ENCODE results near the gene SIK1. TPM values are rescaled to one million over a fixed set of nuclear protein-coding genes. Genes with fewer than 3 reads are reported as not detected.

Gene SIK1
- total RNA-seq, 1 donor from 2014 or later, result 34.1 TPM

DNA sequence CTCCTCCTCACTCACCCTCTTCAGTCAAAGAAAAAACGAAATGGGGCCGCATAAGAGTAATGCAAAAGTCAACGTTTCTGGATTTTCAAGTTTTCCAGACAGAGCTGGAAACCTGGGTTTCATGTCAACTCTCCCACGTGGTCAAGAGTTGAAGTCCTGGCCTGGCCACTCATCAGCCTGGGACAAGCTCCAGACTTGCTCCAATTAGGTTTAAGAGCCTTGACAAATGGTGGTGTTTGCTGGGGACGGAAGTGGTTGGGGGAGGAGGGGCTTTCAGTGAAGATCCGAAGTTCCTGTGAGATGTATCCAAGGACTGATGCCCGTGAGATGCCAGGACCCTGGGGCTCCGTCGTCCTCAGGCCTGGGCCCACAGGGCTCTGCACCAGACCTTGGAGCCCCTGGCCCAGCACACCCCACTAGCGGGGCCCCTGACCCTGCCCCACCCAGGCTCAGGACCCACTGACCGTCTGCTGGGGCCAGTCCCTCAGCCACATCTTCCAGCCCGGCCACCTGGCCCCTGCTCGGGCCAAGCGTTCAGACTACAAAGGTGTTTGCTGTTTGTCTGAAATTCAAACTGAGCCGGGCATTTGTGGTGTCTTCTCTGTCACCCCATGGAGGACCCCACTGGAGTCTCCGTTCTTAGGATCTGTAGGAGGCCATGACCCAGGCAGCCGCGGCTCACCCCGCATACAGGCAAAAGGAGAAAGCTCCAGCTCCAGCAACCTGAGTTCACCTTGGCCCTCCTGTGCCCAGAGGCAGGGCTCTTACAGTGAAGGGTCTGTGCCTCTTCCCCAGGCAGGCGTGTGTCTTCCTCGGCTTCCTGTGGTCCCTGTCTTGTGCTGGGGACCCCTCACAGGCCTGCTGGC, 53.3 kb downstream of the SIK1 start:
- Mint-ChIP-seq H3K4me3 (ENCODE audit: unreplicated experiment) (no peak overlapping the region), H3K27ac (ENCODE audit: unreplicated experiment) (no peak overlapping the region), H3K36me3 (ENCODE audit: unreplicated experiment) (no peaks in the 10 kb centered on the region), H3K27me3 (ENCODE audit: unreplicated experiment) (no peaks in the 10 kb centered on the region), H3K4me1 (ENCODE audit: unreplicated experiment) (no peaks in the 10 kb centered on the region), H3K9me3 (ENCODE audit: unreplicated experiment) (no peaks in the 10 kb centered on the region)
- TF ChIP-seq, protein P1, sequence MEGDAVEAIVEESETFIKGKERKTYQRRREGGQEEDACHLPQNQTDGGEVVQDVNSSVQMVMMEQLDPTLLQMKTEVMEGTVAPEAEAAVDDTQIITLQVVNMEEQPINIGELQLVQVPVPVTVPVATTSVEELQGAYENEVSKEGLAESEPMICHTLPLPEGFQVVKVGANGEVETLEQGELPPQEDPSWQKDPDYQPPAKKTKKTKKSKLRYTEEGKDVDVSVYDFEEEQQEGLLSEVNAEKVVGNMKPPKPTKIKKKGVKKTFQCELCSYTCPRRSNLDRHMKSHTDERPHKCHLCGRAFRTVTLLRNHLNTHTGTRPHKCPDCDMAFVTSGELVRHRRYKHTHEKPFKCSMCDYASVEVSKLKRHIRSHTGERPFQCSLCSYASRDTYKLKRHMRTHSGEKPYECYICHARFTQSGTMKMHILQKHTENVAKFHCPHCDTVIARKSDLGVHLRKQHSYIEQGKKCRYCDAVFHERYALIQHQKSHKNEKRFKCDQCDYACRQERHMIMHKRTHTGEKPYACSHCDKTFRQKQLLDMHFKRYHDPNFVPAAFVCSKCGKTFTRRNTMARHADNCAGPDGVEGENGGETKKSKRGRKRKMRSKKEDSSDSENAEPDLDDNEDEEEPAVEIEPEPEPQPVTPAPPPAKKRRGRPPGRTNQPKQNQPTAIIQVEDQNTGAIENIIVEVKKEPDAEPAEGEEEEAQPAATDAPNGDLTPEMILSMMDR (IDR thresholded peaks at IDR 0.05), result no peak
- no peak for DNase-seq (ENCODE audit: extremely low spot score, unreplicated experiment)

DNA sequence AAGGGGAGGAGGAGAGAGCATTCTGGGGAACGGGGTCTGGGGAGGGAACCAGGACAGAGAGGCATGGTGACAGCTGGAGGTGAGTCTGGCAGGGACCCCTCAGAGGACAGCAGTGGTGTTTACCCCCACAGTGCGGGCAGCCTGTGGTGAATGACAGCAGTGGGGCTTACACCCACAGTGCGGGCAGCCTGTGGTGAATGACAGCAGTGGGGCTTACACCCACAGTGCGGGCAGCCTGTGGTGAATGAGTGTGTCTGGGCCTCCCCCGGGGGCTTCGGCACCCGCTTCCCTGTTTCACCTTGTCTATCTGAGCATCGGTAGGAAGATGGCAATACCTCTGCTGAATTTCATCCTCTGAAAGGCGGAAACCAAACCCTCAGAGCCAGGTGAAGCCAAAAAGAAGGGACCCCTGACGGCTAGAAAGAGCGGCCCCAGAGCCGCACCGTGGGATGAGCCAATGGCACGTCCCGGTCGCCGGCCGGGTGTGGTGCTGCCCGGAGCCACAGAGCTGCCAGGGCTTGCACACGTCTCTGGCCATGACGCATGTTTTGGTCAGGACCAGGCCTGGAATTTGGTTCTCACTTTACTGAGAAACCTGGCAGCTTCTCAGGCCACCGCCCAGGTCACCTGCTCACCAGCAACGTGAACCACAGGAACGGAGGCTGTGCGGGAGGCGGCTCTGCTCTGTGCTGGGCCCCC, 54.1 kb downstream of the SIK1 start:
- DNase-seq (ENCODE audit: extremely low spot score, unreplicated experiment), result no peak
- H3K27ac Mint-ChIP-seq (ENCODE audit: unreplicated experiment), result no peak overlapping the region
- no peaks in the 10 kb centered on the region for H3K4me1 Mint-ChIP-seq (ENCODE audit: unreplicated experiment)
- H3K9me3 Mint-ChIP-seq (ENCODE audit: unreplicated experiment), result no peaks in the 10 kb centered on the region
- TF ChIP-seq, protein P1 (IDR thresholded peaks at IDR 0.05), result no peak
- no peak overlapping the region for H3K4me3 Mint-ChIP-seq (ENCODE audit: unreplicated experiment)
- no peaks in the 10 kb centered on the region for H3K36me3 Mint-ChIP-seq (ENCODE audit: unreplicated experiment)
- peaks cover 2% of the 10 kb centered on the region for H3K27me3 Mint-ChIP-seq (ENCODE audit: unreplicated experiment)

DNA sequence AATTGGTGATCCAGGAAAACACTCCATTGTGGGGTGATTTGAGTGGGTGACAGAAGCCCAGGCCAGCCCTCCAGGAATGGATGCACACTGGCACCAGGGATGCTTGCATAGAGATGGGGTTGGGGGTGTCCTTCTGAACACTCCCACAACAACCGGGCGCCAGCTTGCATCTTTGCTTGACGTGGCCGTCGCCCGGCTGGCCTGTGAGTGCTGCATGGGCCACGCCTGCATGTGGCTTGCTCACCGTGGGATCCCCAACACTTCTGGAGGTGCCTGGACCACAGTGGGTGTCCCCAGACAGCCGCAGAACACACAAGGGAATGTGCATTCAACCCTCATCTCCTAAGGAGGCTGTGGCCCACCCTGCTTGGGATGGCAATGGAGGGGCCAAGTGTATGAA, 55.1 kb downstream of the SIK1 start:
- H3K4me3 Mint-ChIP-seq (ENCODE audit: unreplicated experiment), result no peak overlapping the region
- DNase-seq (ENCODE audit: extremely low spot score, unreplicated experiment), result no peak
- H3K27ac Mint-ChIP-seq (ENCODE audit: unreplicated experiment), result no peak overlapping the region
- H3K36me3 Mint-ChIP-seq (ENCODE audit: unreplicated experiment), result no peaks in the 10 kb centered on the region
- no peaks in the 10 kb centered on the region for H3K4me1 Mint-ChIP-seq (ENCODE audit: unreplicated experiment)
- TF ChIP-seq, protein P1 (IDR thresholded peaks at IDR 0.05), result no peak
- H3K9me3 Mint-ChIP-seq (ENCODE audit: unreplicated experiment), result no peaks in the 10 kb centered on the region
- peaks cover 2% of the 10 kb centered on the region for H3K27me3 Mint-ChIP-seq (ENCODE audit: unreplicated experiment)

DNA sequence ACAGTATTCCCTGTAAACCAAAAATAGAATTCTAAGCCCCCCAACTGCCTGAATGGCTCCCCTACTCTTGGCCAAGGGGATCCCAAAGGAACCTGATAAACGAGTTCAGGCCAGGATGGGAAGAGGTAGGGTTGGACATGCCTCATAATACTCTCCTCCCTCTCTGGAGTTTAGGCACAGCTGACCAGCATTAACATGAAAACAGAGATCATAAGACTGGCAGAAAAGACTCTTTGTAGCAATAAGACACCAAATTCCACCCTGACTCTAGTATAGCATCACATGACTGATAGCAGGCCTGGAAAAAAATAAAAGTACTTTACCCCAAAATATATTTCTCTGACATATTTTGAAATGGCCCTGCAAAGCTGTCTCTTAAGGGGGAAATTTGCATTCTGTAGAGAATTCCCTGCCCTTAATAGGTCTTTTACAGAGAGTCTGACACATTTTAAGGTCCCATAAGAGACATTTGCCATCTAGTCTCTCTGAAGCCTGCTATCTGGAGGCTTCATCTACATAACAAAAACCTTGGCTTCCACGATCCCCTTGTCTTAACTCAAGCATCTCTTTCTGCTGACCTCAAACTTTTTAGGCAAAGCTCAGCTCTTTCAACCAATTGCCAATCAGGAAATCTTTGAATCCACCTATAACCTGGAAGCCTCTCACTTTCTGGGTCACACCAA, 55.9 kb downstream of the SIK1 start:
- Mint-ChIP-seq H3K4me3 (ENCODE audit: unreplicated experiment) (no peak overlapping the region), H3K4me1 (ENCODE audit: unreplicated experiment) (no peaks in the 10 kb centered on the region), H3K36me3 (ENCODE audit: unreplicated experiment) (no peaks in the 10 kb centered on the region), H3K27ac (ENCODE audit: unreplicated experiment) (no peak overlapping the region), H3K27me3 (ENCODE audit: unreplicated experiment) (peaks cover 2% of the 10 kb centered on the region), H3K9me3 (ENCODE audit: unreplicated experiment) (no peaks in the 10 kb centered on the region)
- TF ChIP-seq, protein P1 (IDR thresholded peaks at IDR 0.05), result no peak
- DNase-seq (ENCODE audit: extremely low spot score, unreplicated experiment), result no peak

All from osteocyte (in vitro differentiated cells).